Left lung (tissue), 10 donors: ENCODE results near the gene AGAP1. TPM values are rescaled to one million over a fixed set of nuclear protein-coding genes. Genes with fewer than 3 reads are reported as not detected.

ENCODE experiments used
- ATAC-seq: fragments of 200-7000 bp; cut with Tn5 transposase; one replicate; pipeline ENCODE4 v1.9.1; 2020; ENCODE audit warnings: moderate library complexity
- DNase-seq, 4 donors: peaks; one replicate each; pipeline ENCODE4 v3.0.0-alpha.2; 2013 to 2020
- H3K27ac ChIP-seq, 2 donors: fragments of 200-600 bp; sonication (generic) in 1 of 2; one replicate each; pipeline versions ENCODE4 v1.5.0 to v1.8.0; 2020 to 2021
- H3K27me3 ChIP-seq, 2 donors: fragments of 200-600 bp; sonication (generic) in 1 of 2; one replicate each; pipeline versions ENCODE4 v1.5.0 to v1.8.0; 2020 to 2021
- H3K36me3 ChIP-seq, 2 donors: fragments of 200-600 bp; sonication (generic) in 1 of 2; one replicate each; pipeline versions ENCODE4 v1.5.0 to v1.8.0; 2020 to 2021
- H3K4me1 ChIP-seq, 2 donors: fragments of 200-600 bp; one replicate each; pipeline ENCODE4 v1.8.0; 2021
- H3K4me3 ChIP-seq, 2 donors: fragments of 200-600 bp; sonication (generic) in 1 of 2; one replicate each; pipeline versions ENCODE4 v1.5.0 to v1.8.0; 2020 to 2021; ENCODE audit warnings: mild to moderate bottlenecking in 1 of 2
- H3K9me3 ChIP-seq, 2 donors: fragments of 200-600 bp; sonication (generic) in 1 of 2; one replicate each; pipeline versions ENCODE4 v1.5.0 to v1.8.0; 2020 to 2021
- CTCF ChIP-seq, 2 donors: fragments of 200-600 bp; sonication (generic) in 1 of 2; IDR thresholded peaks; one replicate each; pipeline versions ENCODE4 v1.5.0 to v1.8.0; 2021; ENCODE audit warnings: antibody characterized with exemption in 2 of 2
- intact Hi-C, 2 donors: fragments of 100-400 bp; cut with DNase I; formaldehyde crosslinking; loops; one replicate each; pipeline versions ENCODE4 v1.11.2 to v1.14.2; 2022
- polyA plus RNA-seq, 6 donors: library from polyadenylated mRNA; unstranded; fragments of 120-200 nt; gene quantifications; one replicate each; pipeline ENCODE4 v1.2.1, GENCODE V29; 2013; ENCODE audit not compliant: insufficient read length in 6 of 6
- total RNA-seq, 2 donors: library from RNA; stranded (reverse); fragmentation: NEBNext Ultra II Directional; extraction: Animal tissue kit (Norgen Biotek cat#: 25700); gene quantifications; one replicate each; pipeline ENCODE4 v1.2.1, GENCODE V29; 2021
- donor health status: DM: no; HTN: yes; CAD: no.
- donor health status: DM: no; HTN: no; CAD: no.

The AGAP1 gene
- total and polyA plus RNA-seq, 8 donors: 13.1 to 25.4 (median 22.4) TPM

GRCh38 chr2:235739704-235740415, 246.0 kb downstream of the AGAP1 start:
- ATAC-seq (no peak), DNase-seq (no peak)
- no peaks in the 10 kb centered on the region for H3K27me3 ChIP-seq
- TF ChIP-seq CTCF (IDR thresholded peaks at IDR 0.05): no peak
- no peaks in the 10 kb centered on the region for H3K36me3 ChIP-seq
- H3K4me1 ChIP-seq: no peaks in the 10 kb centered on the region
- H3K9me3 ChIP-seq: no peaks in the 10 kb centered on the region
- intact Hi-C loops: loop anchor here (10.0 kb wide), 2 partner anchors 145 to 605 kb away; no protein-coding TSS in a partner anchor
- no peak overlapping the region for H3K4me3 ChIP-seq
- no peak overlapping the region for H3K27ac ChIP-seq

GRCh38 chr2:235740821-235741220, 247.0 kb downstream of the AGAP1 start:
- Histone ChIP-seq H3K36me3 (no peaks in the 10 kb centered on the region), H3K9me3 (no peaks in the 10 kb centered on the region), H3K27me3 (no peaks in the 10 kb centered on the region), H3K4me3 (no peak overlapping the region), H3K27ac (no peak overlapping the region), H3K4me1 (no peaks in the 10 kb centered on the region)
- DNase-seq: no peak
- ATAC-seq: peak; percentile 34
- intact Hi-C loops: loop anchor here (10.0 kb wide), 2 partner anchors 146 to 606 kb away; no protein-coding TSS in a partner anchor
- TF ChIP-seq CTCF (IDR thresholded peaks at IDR 0.05): no peak

GRCh38 chr2:235744161-235744560, 250.3 kb downstream of the AGAP1 start:
- no peaks in the 10 kb centered on the region for H3K9me3 ChIP-seq
- H3K36me3 ChIP-seq: no peaks in the 10 kb centered on the region
- no peaks in the 10 kb centered on the region for H3K4me1 ChIP-seq
- DNase-seq (no peak), ATAC-seq (no peak)
- no peaks in the 10 kb centered on the region for H3K27me3 ChIP-seq
- H3K4me3 ChIP-seq: no peak overlapping the region
- intact Hi-C loops: loop anchor here (10.0 kb wide), 2 partner anchors 149 to 609 kb away; no protein-coding TSS in a partner anchor
- no peak overlapping the region for H3K27ac ChIP-seq
- no peak for TF ChIP-seq CTCF (IDR thresholded peaks at IDR 0.05)

- Histone ChIP-seq H3K4me3 (no peak overlapping the region), H3K4me1 (no peaks in the 10 kb centered on the region), H3K27me3 (no peaks in the 10 kb centered on the region), H3K27ac (no peak overlapping the region), H3K36me3 (peaks cover 0 to 2% of the 10 kb centered on the region in 2 donors), H3K9me3 (no peaks in the 10 kb centered on the region)
- intact Hi-C loops: loop anchor here (5.0 to 10.0 kb wide), 3 partner anchors 148 to 611 kb away; no protein-coding TSS in a partner anchor
- TF ChIP-seq CTCF (IDR thresholded peaks at IDR 0.05): no peak
- DNase-seq (no peak), ATAC-seq (no peak)
Observed at GRCh38 chr2:235745597-235745996, 251.8 kb downstream of the AGAP1 start.

GRCh38 chr2:235746257-235746934, 252.6 kb downstream of the AGAP1 start:
- no peaks in the 10 kb centered on the region for H3K4me1 ChIP-seq
- H3K36me3 ChIP-seq: peaks cover 0 to 6% of the 10 kb centered on the region in 2 donors
- intact Hi-C loops: loop anchor here (5.0 to 10.0 kb wide), 3 partner anchors 149 to 612 kb away; no protein-coding TSS in a partner anchor
- peak; percentile 97 for ATAC-seq
- no peaks in the 10 kb centered on the region for H3K27me3 ChIP-seq
- H3K9me3 ChIP-seq: no peaks in the 10 kb centered on the region
- H3K27ac ChIP-seq: no peak overlapping the region
- no peak overlapping the region for H3K4me3 ChIP-seq
- peak in 2 of 4 donors; percentile 65 to 87 for DNase-seq
- TF ChIP-seq CTCF (IDR thresholded peaks at IDR 0.05): peak; percentile 78 to 81
